CD14-positive monocyte (primary cell): ENCODE measurements around the gene ATAD2B. TPM values are rescaled to one million over a fixed set of nuclear protein-coding genes. Genes with fewer than 3 reads are reported as not detected.

Experiments used
- DNase-seq, 3 donors: peaks; one replicate each; pipeline ENCODE4 v3.0.0-alpha.2; 2011 to 2022
- H2AFZ ChIP-seq: 2 replicates; pipeline ENCODE4 v1.6.0; 2012; ENCODE audit warnings: mild to moderate bottlenecking, low read depth, low read length, inconsistent platforms; ENCODE audit not compliant: insufficient read depth, poor library complexity, severe bottlenecking
- H3K27ac ChIP-seq, 2 donors: 1 replicate in 1 of 2; 2 replicates in 1 of 2; pipeline ENCODE4 v1.5.1; 2012 to 2013; ENCODE audit warnings: low read length in 2 of 2, control low read depth in 1 of 2, inconsistent platforms in 1 of 2, low read depth in 1 of 2, mild to moderate bottlenecking in 1 of 2
- H3K27me3 ChIP-seq, 2 donors: one replicate each; pipeline versions ENCODE4 v1.6.0 to v1.6.1; 2011 to 2013; ENCODE audit warnings: low read length in 2 of 2; ENCODE audit not compliant: control insufficient read depth in 2 of 2, insufficient read depth in 2 of 2
- H3K36me3 ChIP-seq, 2 donors: replicated peaks in 1 of 2; 1 replicate in 1 of 2; 2 replicates in 1 of 2; pipeline versions ENCODE4 v1.5.1 to v1.6.1; 2012 to 2013; ENCODE audit warnings: low read length in 2 of 2, control low read depth in 1 of 2, inconsistent platforms in 1 of 2, mild to moderate bottlenecking in 1 of 2; ENCODE audit not compliant: insufficient read depth in 2 of 2, control insufficient read depth in 1 of 2
- H3K4me1 ChIP-seq, 2 donors: 1 replicate in 1 of 2; 2 replicates in 1 of 2; pipeline versions ENCODE4 v1.5.1 to v1.6.1; 2012 to 2013; ENCODE audit warnings: low read length in 2 of 2, control low read depth in 1 of 2, inconsistent platforms in 1 of 2, mild to moderate bottlenecking in 1 of 2, moderate library complexity in 1 of 2; ENCODE audit not compliant: insufficient read depth in 2 of 2, control insufficient read depth in 1 of 2
- H3K4me2 ChIP-seq: replicated peaks from 2 replicates; pipeline ENCODE3; 2012; ENCODE audit warnings: low read length, moderate library complexity, mild to moderate bottlenecking; ENCODE audit not compliant: poor library complexity, severe bottlenecking; ENCODE audit errors: extremely low read depth
- H3K4me3 ChIP-seq, 3 experiments: fragments of 200-600 bp in 1 of 3; sonication (generic) in 1 of 3; replicated peaks in 1 of 3; 1 replicate in 2 of 3; 2 replicates in 1 of 3; pipeline ENCODE4 v1.5.1; 2011 to 2013; ENCODE audit warnings: low read length in 3 of 3, mild to moderate bottlenecking in 3 of 3, control low read depth in 2 of 3, low read depth in 2 of 3, inconsistent platforms in 1 of 3, moderate library complexity in 1 of 3
- H3K79me2 ChIP-seq: 2 replicates; pipeline ENCODE4 v1.6.0; 2012; ENCODE audit warnings: mild to moderate bottlenecking, control low read depth, inconsistent platforms, low read length, moderate library complexity; ENCODE audit not compliant: insufficient read depth
- H3K9ac ChIP-seq: 2 replicates; pipeline ENCODE4 v1.6.0; 2017; ENCODE audit warnings: low read length, mild to moderate bottlenecking; ENCODE audit not compliant: insufficient read depth, poor library complexity, severe bottlenecking
- H3K9me3 ChIP-seq, 2 donors: replicated peaks in 1 of 2; 1 replicate in 1 of 2; 2 replicates in 1 of 2; pipeline versions ENCODE4 v1.5.1 to v1.6.1; 2012 to 2013; ENCODE audit warnings: low read length in 2 of 2, control low read depth in 1 of 2; ENCODE audit not compliant: control insufficient read depth in 1 of 2, insufficient read depth in 1 of 2
- H4K20me1 ChIP-seq: 2 replicates; pipeline ENCODE4 v1.6.0; 2012; ENCODE audit warnings: mild to moderate bottlenecking, low read length, control low read depth, moderate library complexity; ENCODE audit not compliant: insufficient read depth
- H3K27ac Mint-ChIP-seq, 7 donors: one replicate each; pipeline ENCODE4 v1.8.0; 2020; ENCODE audit warnings: mild to moderate bottlenecking in 7 of 7, mixed read lengths in 7 of 7, moderate library complexity in 6 of 7, inconsistent platforms in 2 of 7
- H3K27me3 Mint-ChIP-seq, 3 donors: one replicate each; pipeline ENCODE4 v1.8.0; 2021 to 2022; ENCODE audit warnings: low read depth in 3 of 3, mild to moderate bottlenecking in 3 of 3, mixed read lengths in 3 of 3, moderate library complexity in 3 of 3, inconsistent platforms in 1 of 3
- H3K36me3 Mint-ChIP-seq, 2 donors: one replicate each; pipeline ENCODE4 v1.8.0; 2020; ENCODE audit warnings: mixed read lengths in 2 of 2, inconsistent platforms in 1 of 2, mild to moderate bottlenecking in 1 of 2
- H3K4me1 Mint-ChIP-seq: one replicate; pipeline ENCODE4 v1.8.0; 2020; ENCODE audit warnings: mild to moderate bottlenecking, mixed read lengths
- H3K4me3 Mint-ChIP-seq, 2 donors: one replicate each; pipeline ENCODE4 v1.8.0; 2020; ENCODE audit warnings: mild to moderate bottlenecking in 2 of 2, mixed read lengths in 2 of 2, moderate library complexity in 1 of 2
- H3K9me3 Mint-ChIP-seq, 7 donors: one replicate each; pipeline ENCODE4 v1.8.0; 2020 to 2022; ENCODE audit warnings: mixed read lengths in 7 of 7, mild to moderate bottlenecking in 6 of 7, moderate library complexity in 6 of 7, inconsistent platforms in 2 of 7
- WGBS: methylation state at CpG from one replicate; pipeline ENCODE4 v1.1.5; 2013; ENCODE audit warnings: missing lambda C conversion rate; ENCODE audit not compliant: insufficient coverage; 5-methylcytosine and 5-hydroxymethylcytosine counted together
- intact Hi-C, 2 donors: fragments of 100-400 bp; cut with micrococcal nuclease; formaldehyde crosslinking; loops; one replicate each; pipeline versions ENCODE4 v1.15.0 to v1.15.1; 2023
- polyA plus RNA-seq, 3 donors: library from polyadenylated mRNA; depleted of rRNA in 1 of 3; unstranded in 2 of 3; stranded (reverse) in 1 of 3; fragments of 300-500 nt in 2 of 3; fragments of >200 nt in 1 of 3; fragmentation: Illumina TruSeq in 2 of 3; gene quantifications; 1 replicate in 2 of 3; 2 replicates in 1 of 3; pipeline ENCODE4 v1.2.3, GENCODE V29; 2012 to 2021
- TF ChIP-seq, protein P1 (sequence below): fragments of 200-600 bp; IDR thresholded peaks from one replicate; pipeline ENCODE4 v1.8.0; 2022; ENCODE audit warnings: antibody characterized with exemption, mild to moderate bottlenecking

ATAD2B gene
- polyA plus RNA-seq, 3 donors: 4.9 to 12.1 (median 7.2) TPM

DNA sequence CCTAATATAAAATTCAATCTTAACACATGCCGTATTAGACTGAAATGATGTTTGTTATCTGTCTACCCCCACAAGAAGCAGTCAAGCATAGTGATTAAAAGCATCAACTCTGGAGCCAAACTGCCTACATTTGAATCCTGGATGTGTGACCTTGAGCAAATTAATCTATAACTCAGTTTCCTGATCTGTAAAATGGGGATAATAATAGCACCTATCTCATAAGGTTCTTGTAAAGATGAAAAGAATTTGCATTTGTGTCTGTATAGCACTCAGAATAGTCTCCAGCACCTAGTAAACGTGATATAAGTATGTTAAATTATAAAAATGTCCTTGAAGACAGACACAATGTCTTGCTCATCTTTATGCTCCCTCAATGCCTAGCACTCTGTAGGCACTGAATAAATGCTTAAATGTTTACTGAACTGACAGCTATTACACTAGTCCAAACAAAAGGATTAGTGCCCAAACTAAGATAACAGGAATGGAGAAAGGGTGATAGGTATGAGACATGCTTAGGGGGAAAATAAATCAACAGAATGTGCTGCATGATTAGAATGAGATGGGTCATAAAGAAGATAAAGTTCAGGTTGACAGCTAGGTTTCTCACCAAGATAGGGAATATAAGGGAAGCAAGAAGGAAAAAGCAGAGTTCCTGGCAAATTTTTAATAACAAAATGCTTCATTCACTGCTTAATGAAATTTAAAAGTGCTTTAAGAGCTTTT is 180.6 kb downstream of the ATAD2B start:
- intact Hi-C loops: no loop called here
- no peak overlapping the region for H3K4me3 ChIP-seq
- no peaks in the 10 kb centered on the region for H3K4me1 ChIP-seq
- Mint-ChIP-seq H3K27me3 (peaks cover 0 to 1% (median 0%) of the 10 kb centered on the region in 3 donors), H3K36me3 (peaks cover 38 to 49% of the 10 kb centered on the region in 2 donors), H3K4me1 (no peaks in the 10 kb centered on the region), H3K9me3 (peaks cover 0 to 4% (median 2%) of the 10 kb centered on the region in 7 donors), H3K27ac (peak overlapping the region in 1 of 7 donors; percentile 54), H3K4me3 (no peak overlapping the region)
- H3K79me2 ChIP-seq: no peaks in the 10 kb centered on the region
- H3K27ac ChIP-seq: peak overlapping the region in 1 of 2 donors; percentile 4
- H3K9me3 ChIP-seq: no peaks in the 10 kb centered on the region
- TF ChIP-seq, protein P1, sequence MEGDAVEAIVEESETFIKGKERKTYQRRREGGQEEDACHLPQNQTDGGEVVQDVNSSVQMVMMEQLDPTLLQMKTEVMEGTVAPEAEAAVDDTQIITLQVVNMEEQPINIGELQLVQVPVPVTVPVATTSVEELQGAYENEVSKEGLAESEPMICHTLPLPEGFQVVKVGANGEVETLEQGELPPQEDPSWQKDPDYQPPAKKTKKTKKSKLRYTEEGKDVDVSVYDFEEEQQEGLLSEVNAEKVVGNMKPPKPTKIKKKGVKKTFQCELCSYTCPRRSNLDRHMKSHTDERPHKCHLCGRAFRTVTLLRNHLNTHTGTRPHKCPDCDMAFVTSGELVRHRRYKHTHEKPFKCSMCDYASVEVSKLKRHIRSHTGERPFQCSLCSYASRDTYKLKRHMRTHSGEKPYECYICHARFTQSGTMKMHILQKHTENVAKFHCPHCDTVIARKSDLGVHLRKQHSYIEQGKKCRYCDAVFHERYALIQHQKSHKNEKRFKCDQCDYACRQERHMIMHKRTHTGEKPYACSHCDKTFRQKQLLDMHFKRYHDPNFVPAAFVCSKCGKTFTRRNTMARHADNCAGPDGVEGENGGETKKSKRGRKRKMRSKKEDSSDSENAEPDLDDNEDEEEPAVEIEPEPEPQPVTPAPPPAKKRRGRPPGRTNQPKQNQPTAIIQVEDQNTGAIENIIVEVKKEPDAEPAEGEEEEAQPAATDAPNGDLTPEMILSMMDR: no peak
- H2AFZ ChIP-seq: no peak overlapping the region
- DNase-seq: no peak
- no peaks in the 10 kb centered on the region for H3K27me3 ChIP-seq
- H4K20me1 ChIP-seq: no peaks in the 10 kb centered on the region
- no peak overlapping the region for H3K4me2 ChIP-seq
- peaks cover 25 to 49% of the 10 kb centered on the region in 2 donors for H3K36me3 ChIP-seq
- no peak overlapping the region for H3K9ac ChIP-seq
- WGBS: no CpG with 5 or more reads among the region's 2 CpGs

DNA sequence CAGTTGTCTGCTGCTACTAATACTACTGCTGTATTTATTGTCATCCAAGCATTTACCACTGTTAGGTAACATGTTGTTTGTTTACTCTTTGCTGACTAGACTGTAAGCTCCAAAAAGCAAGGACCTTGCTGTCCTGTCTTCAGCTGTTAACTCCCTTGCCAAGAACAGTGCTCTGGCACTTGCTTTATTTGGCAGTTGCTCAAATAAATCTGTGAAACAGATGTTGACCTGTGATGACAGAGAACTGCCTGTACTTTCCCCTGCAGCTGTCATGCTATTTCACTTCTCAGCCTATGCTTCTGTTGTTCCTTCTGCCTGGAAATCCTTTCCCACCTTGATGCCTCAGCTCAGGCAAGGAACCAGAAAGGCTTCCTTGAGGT is 181.2 kb downstream of the ATAD2B start:
- Histone ChIP-seq H2AFZ (no peak overlapping the region), H4K20me1 (no peaks in the 10 kb centered on the region), H3K36me3 (peaks cover 19 to 43% of the 10 kb centered on the region in 2 donors), H3K9ac (no peak overlapping the region), H3K4me2 (no peak overlapping the region), H3K27ac (peak overlapping the region in 1 of 2 donors; percentile 4), H3K4me1 (no peaks in the 10 kb centered on the region), H3K9me3 (no peaks in the 10 kb centered on the region), H3K27me3 (no peaks in the 10 kb centered on the region), H3K4me3 (no peak overlapping the region), H3K79me2 (no peaks in the 10 kb centered on the region)
- H3K9me3 Mint-ChIP-seq: peaks cover 0 to 4% (median 3%) of the 10 kb centered on the region in 7 donors
- peaks cover 33 to 46% of the 10 kb centered on the region in 2 donors for H3K36me3 Mint-ChIP-seq
- peaks cover 0 to 1% (median 0%) of the 10 kb centered on the region in 3 donors for H3K27me3 Mint-ChIP-seq
- intact Hi-C loops: no loop called here
- no peaks in the 10 kb centered on the region for H3K4me1 Mint-ChIP-seq
- TF ChIP-seq, protein P1: no peak
- DNase-seq: no peak
- peak overlapping the region in 3 of 7 donors; percentile 48 to 69 (median 54) for H3K27ac Mint-ChIP-seq
- no peak overlapping the region for H3K4me3 Mint-ChIP-seq
